ENCODE results near the gene DDX1.

DNA sequence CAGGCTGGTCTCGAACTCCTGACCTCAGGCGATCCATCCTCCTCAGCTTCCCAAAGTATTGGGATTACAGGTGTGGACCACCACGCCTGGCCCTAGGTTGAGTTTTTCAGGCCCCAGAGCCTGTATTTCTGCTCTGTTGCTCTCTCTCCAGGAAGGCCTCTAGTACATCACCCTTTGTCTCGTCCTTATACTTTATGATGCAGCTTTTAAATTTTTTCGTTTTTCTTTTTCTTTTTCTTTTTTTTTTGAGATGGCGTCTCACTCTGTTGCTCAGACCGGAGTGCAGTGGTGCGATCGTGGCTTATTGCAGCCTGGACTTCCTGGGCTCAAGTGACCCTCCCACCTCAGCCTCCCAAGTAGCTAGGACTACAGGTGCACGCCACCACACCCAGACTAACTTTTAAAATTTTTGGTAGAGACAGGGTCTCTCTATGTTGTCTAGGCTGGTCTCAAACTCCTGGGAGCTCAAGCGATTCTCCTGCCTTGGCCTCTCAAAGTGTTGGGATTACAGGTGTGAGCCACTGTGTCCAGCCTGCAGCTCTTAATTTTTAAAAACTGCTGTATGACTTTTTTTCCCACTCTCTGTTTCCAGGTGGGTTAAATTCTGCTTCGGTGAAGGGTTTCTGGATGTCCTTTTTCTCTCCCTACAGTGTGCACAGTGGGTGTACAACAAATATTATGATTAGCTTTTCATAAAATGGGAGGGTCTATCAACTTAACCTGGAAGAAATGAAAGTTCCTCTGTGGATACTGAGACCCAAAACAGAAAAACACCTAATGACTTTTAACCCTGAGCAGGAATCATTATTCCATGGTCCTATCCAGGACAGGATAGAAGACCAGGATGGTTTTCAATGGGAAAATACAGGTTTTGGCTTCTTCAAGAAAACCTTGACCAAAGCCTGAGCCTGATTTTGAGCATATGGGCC, 47.9 kb downstream of the DDX1 start:
- TF ChIP-seq CEBPB (IDR thresholded peaks at IDR 0.05): no peak
- TF ChIP-seq RAD21 (IDR thresholded peaks at IDR 0.05; ENCODE audit: low read depth): no peak
- TF ChIP-seq, protein P1, sequence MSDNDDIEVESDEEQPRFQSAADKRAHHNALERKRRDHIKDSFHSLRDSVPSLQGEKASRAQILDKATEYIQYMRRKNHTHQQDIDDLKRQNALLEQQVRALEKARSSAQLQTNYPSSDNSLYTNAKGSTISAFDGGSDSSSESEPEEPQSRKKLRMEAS (IDR thresholded peaks at IDR 0.05): no peak
- no peak for TF ChIP-seq EP300 (IDR thresholded peaks at IDR 0.05; ENCODE audit: borderline replicate concordance)
- TF ChIP-seq, protein P2, sequence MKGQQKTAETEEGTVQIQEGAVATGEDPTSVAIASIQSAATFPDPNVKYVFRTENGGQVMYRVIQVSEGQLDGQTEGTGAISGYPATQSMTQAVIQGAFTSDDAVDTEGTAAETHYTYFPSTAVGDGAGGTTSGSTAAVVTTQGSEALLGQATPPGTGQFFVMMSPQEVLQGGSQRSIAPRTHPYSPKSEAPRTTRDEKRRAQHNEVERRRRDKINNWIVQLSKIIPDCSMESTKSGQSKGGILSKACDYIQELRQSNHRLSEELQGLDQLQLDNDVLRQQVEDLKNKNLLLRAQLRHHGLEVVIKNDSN (IDR thresholded peaks at IDR 0.05): no peak
- TF ChIP-seq TAF1 (IDR thresholded peaks at IDR 0.05; ENCODE audit: low read depth): no peak
- no peak for TF ChIP-seq YY1 (IDR thresholded peaks at IDR 0.05; ENCODE audit: low read depth)
- TF ChIP-seq ZBTB7A (IDR thresholded peaks at IDR 0.05; ENCODE audit: low read depth): no peak
- no peak for TF ChIP-seq TCF12 (IDR thresholded peaks at IDR 0.05; ENCODE audit: low read depth)
- no peak for TF ChIP-seq EGR1 (IDR thresholded peaks at IDR 0.05)
- no peak for TF ChIP-seq FOXM1 (IDR thresholded peaks at IDR 0.05; ENCODE audit: borderline replicate concordance, low read depth)
- no peak for TF ChIP-seq CREB1 (IDR thresholded peaks at IDR 0.05; ENCODE audit: low read depth)
- TF ChIP-seq, protein P3, sequence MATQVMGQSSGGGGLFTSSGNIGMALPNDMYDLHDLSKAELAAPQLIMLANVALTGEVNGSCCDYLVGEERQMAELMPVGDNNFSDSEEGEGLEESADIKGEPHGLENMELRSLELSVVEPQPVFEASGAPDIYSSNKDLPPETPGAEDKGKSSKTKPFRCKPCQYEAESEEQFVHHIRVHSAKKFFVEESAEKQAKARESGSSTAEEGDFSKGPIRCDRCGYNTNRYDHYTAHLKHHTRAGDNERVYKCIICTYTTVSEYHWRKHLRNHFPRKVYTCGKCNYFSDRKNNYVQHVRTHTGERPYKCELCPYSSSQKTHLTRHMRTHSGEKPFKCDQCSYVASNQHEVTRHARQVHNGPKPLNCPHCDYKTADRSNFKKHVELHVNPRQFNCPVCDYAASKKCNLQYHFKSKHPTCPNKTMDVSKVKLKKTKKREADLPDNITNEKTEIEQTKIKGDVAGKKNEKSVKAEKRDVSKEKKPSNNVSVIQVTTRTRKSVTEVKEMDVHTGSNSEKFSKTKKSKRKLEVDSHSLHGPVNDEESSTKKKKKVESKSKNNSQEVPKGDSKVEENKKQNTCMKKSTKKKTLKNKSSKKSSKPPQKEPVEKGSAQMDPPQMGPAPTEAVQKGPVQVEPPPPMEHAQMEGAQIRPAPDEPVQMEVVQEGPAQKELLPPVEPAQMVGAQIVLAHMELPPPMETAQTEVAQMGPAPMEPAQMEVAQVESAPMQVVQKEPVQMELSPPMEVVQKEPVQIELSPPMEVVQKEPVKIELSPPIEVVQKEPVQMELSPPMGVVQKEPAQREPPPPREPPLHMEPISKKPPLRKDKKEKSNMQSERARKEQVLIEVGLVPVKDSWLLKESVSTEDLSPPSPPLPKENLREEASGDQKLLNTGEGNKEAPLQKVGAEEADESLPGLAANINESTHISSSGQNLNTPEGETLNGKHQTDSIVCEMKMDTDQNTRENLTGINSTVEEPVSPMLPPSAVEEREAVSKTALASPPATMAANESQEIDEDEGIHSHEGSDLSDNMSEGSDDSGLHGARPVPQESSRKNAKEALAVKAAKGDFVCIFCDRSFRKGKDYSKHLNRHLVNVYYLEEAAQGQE (IDR thresholded peaks at IDR 0.05; ENCODE audit: low read depth): no peak

Measured in Ishikawa (cell line).